Activated CD4-positive, alpha-beta T cell treated with anti-CD3 and anti-CD28 coated beads for 24 hours (primary cell): Measurements from ENCODE around the gene KIAA1143.
A peak's percentile ranks its signal among the peaks of the same experiment; 100 is the strongest.

Source experiments
- DNase-seq, 2 donors: peaks; one replicate each; pipeline ENCODE4 v3.0.0-alpha.2; 2020; ENCODE audit warnings: low read depth in 2 of 2

KIAA1143 gene

GRCh38 chr3:44761424-44762169 is at the start of gene KIAA1143, which contains the start of gene KIF15:
TSS of gene KIAA1143 (minus strand) at chr3:44761619. CDS start at chr3:44761602, 17 bp downstream.
TSS of gene KIF15 (plus strand) at chr3:44761794. CDS start at chr3:44761866, 72 bp downstream.
- DNase-seq = peak; percentile 97 to 98

GRCh38 chr3:44805960-44806359 is 44.5 kb upstream of the KIAA1143 start:
- no peak for DNase-seq

- DNase-seq = no peak
These were observed 41.9 kb upstream of the KIAA1143 start for GRCh38 chr3:44803298-44803697.

GRCh38 chr3:44802011-44802410 is 40.6 kb upstream of the KIAA1143 start:
- no peak for DNase-seq

- DNase-seq = no peak
These were observed 33.8 kb upstream of the KIAA1143 start for GRCh38 chr3:44795197-44795596.

GRCh38 chr3:44782891-44783290 is 21.5 kb upstream of the KIAA1143 start:
- DNase-seq = no peak

GRCh38 chr3:44772099-44772442 is 10.7 kb upstream of the KIAA1143 start:
- DNase-seq = no peak

- no peak for DNase-seq
These were observed 10.1 kb upstream of the KIAA1143 start for GRCh38 chr3:44771424-44772098.

GRCh38 chr3:44764248-44764647 is 2.8 kb upstream of the KIAA1143 start:
- DNase-seq = no peak

GRCh38 chr3:44762690-44763089 is 1.3 kb upstream of the KIAA1143 start:
- no peak for DNase-seq

- DNase-seq = no peak
These were observed 805 bp upstream of the KIAA1143 start for GRCh38 chr3:44762170-44762677.

- no peak for DNase-seq
These were observed 357 bp downstream of the KIAA1143 start for GRCh38 chr3:44761101-44761423.

- no peak for DNase-seq
These were observed 26.7 kb downstream of the KIAA1143 start for GRCh38 chr3:44734646-44735168.

- DNase-seq = peak; percentile 72 to 79
These were observed 32.0 kb downstream of the KIAA1143 start, which contains the start of gene ZNF501 for GRCh38 chr3:44729384-44729910. TSS of gene ZNF501 (plus strand) at chr3:44729635. CDS start at chr3:44734422, 4,787 bp downstream.

- DNase-seq = no peak
These were observed 39.4 kb downstream of the KIAA1143 start for GRCh38 chr3:44722103-44722401.

GRCh38 chr3:44721231-44722102 is 40.0 kb downstream of the KIAA1143 start:
- DNase-seq = no peak

GRCh38 chr3:44712455-44713075 is 48.9 kb downstream of the KIAA1143 start, which contains the start of gene ZNF502:
TSS of gene ZNF502 (plus strand) at chr3:44712660. CDS start at chr3:44720262, 7,602 bp downstream.
- DNase-seq = peak; percentile 22 to 43
